ENCODE data around the gene DNAJC16.

- TF ChIP-seq CTCF (IDR thresholded peaks at IDR 0.05) (no peak), EP300 (IDR thresholded peaks at IDR 0.05; ENCODE audit: low read depth) (no peak)
Observed at GRCh38 chr1:15623435-15623834, 96.8 kb downstream of the DNAJC16 start.
